ENCODE measurements around the gene RSRC1.

GRCh38 chr3:158095814-158096704 is 13.8 kb upstream of the RSRC1 start:
- no peak for TF ChIP-seq CTCF (IDR thresholded peaks at IDR 0.05 in 4 of 5, conservative IDR thresholded peaks at IDR 0.05 in 1 of 5)
- TF ChIP-seq POLR2A (IDR thresholded peaks at IDR 0.05), result no peak

All from gastrocnemius medialis (tissue), 4 donors.